Medulla oblongata (tissue), 1 donor: ENCODE results near the gene NCK2.

Experiments
- DNase-seq: peaks from one replicate; pipeline ENCODE4 v3.0.0-alpha.2; 2015; ENCODE audit errors: extremely low spot score

Gene NCK2

GRCh38 chr2:105777031-105777482, 32.3 kb downstream of the NCK2 start:
- no peak for DNase-seq

- no peak for DNase-seq
Measured at GRCh38 chr2:105777506-105778055, 32.9 kb downstream of the NCK2 start.

GRCh38 chr2:105778080-105778607, 33.4 kb downstream of the NCK2 start:
- no peak for DNase-seq

- DNase-seq, result no peak
Measured at GRCh38 chr2:105779394-105779793, 34.7 kb downstream of the NCK2 start.

GRCh38 chr2:105780606-105781005, 35.9 kb downstream of the NCK2 start:
- no peak for DNase-seq

- DNase-seq, result no peak
Measured at GRCh38 chr2:105781274-105781978, 36.7 kb downstream of the NCK2 start.

DNA sequence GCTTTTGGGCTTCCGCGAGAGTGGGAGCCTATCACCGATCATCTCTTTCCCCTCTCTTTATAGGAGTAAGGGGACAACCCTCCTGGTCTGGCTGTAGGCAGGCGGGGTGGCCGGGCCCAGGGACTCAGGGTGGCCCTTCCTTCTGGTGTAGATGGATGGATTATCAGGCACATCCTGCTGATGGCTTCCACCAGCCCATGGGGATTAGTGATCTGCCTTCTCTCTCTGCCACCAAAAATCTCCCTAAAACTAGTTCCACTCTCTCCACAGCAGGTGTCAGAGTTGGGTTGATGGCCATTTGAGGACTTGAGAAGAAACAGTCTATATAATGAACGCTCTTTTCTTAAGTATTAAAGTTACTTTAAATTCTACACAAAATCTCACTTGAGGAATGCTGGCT, 37.4 kb downstream of the NCK2 start:
- DNase-seq, result no peak

- DNase-seq, result no peak
Measured at GRCh38 chr2:105782646-105783045, 37.9 kb downstream of the NCK2 start.

GRCh38 chr2:105783151-105783738, 38.5 kb downstream of the NCK2 start:
- DNase-seq, result no peak

DNA sequence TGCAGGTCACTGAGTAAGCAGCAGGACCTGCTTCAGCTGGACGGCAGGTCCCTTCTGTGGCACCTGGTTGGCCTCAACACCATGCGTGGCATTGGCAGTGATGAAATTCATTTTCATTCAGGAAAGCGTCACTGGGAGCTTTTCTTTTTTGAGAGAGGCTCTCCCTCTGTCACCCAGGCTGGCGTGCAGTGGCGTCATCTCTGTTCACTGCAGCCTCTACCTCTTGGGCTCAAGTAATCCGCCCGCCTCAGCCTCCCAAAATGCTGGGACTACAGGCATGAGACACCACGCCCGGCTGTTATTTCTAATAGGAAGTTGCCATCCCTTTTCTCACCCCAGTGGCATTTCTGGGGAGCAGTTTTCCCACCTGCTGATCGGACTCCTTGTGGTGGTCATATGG, 39.3 kb downstream of the NCK2 start:
- DNase-seq, result no peak

- DNase-seq, result no peak
Measured at GRCh38 chr2:105784589-105784988, 39.9 kb downstream of the NCK2 start.

DNA sequence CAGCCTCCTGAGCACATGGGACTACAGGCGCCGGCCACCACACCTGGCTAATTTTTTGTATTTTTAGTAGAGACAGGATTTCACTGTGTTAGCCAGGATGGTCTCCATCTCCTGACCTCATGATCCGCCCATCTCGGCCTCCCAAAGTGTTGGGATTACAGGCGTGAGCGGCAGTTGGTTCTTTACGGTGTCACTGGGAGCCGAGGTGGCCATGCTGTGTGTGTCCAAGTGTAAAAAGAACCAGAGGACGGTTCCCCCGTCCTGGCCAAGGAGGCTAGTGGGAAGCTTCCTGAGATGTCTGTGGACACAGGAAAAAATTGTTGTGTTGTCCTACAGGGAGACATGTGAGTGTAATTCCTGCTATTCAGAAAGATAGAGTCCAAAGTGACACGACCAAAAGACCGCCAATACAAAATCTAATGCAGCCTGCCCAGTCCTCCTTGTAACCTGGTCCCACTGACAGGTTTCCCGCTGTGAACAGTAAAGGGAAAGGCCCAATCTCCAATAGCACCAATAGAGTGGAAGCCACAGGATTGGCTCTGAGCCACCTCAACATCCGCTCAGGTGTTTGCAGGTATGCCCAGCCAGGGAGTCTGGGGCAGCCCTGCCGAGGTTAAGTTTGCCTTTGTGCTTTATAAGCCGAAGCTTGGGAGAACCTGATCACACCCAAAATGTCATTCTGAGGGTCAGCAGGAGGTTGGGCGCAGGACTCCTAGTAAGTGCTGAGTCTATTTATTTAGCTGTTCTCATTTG, 40.6 kb downstream of the NCK2 start:
- DNase-seq, result no peak

- DNase-seq, result no peak
Measured at GRCh38 chr2:105786231-105787230, 41.8 kb downstream of the NCK2 start.

DNA sequence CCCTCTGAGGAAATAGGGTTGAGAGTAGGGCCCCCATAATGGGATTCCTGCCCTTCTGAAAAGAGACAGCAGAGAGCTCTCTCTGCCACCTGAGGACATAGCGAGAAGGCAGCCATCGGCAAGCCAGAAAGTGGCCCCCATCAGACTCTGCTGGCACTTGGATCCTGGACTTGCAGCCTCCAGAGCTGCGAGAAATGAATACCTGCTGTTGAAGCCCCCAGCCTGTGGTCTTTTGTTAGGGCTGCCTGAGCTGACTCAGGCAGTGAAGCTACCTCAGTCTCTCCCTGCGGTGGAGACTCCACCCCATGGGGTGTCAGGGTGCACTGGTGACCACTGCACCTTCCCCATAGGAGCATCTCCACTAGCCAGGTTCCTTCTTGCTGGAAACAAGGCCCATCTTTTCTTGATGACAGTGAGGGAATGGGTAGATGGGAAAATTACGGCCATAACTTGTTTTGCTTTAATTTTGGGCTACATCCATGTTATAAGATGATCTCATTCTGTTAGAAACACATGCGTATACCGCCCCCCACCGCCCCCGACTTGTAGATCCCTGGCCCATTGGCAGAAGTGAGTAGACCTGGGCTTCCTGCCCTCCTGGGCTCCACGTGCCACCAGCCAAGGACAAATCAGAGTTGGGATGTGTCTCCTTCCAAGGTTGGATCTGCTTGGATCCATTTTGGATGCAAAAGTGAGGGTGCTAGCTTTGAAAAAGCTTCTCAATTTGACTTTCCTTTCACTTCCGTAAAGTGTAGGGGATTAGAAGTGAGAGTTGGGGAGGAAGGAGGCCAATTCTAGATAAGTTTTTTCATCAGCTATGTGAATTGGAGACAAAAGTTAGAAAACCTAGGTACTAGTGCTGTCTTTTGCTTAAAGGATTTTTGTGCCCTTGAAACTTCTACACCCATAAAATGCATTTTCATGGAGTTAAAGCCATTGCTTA, 42.9 kb downstream of the NCK2 start:
- DNase-seq, result no peak

GRCh38 chr2:105788670-105789290, 44.1 kb downstream of the NCK2 start:
- no peak for DNase-seq

DNA sequence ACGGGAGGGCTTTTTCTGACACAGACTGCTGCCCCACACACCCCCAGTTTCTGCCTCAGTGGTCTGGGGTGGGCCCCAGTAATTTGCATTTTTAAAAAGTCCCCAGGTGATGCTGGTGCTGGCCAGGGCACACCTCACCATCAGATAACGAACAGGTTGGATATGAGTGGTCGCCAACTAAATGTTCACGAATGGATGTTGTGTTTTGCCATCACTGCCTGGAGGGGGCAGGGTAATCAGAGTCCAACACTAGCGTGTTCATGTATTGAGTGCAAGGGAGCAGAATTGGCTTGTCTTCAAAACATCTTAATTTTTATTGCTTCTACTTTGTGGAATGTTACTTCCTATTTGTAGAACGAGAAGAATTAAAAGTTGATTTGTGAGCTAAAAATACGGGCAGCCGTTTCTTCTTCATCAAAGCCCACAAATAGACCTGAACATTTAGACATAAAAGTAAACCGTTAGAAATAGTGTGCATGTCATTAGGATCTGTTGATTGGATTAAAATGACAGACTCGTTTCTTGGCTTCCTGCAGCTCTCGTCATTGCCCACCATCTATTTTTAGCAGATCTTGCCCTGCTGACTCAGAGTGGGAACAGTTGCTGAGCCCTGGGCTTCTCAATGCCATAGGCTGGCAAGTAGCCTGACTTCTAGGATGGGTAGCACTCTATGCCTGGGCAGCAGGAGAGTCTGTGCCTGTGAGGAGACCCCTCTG, 45.2 kb downstream of the NCK2 start:
- peak; percentile 84 for DNase-seq

DNA sequence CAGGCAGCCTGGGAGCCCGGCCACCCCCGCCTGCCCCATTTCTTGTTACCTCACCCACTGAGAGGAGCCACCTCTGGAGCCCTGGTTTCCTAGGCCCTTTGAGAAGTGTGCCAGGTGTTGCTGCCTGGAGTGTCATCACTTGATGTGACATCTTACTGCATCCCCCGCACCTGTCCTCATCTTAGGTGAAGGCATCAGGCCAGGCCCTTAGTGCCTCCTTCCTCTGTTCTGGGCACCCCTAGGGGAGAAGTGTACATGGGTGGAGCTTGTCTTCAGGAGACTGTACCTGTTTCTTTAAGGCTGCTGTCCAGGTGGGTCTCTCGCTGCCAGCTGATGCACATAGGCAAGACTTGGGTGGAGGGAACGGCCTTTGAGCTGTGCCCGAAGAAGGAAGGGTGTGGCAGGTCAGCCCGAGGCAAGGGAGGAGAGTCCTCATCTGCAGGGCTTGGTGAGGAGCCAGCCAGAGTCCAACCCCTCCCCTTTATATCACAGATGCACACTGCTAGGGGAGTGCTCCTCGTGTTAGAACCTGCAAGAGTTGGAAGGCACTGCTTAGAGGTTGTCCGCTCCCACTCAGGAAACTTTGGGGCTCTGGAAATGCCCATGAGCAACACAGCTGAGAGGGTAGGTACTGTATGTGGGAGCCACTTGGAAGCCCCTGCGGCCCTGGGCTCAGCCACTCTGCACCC, 45.9 kb downstream of the NCK2 start:
- no peak for DNase-seq

GRCh38 chr2:105791229-105791628, 46.5 kb downstream of the NCK2 start:
- no peak for DNase-seq
